Cerebellar nuclear complex (tissue), 1 donor: ENCODE data around the gene NLK.
"Not testable (repeated sequence)": the region's sequence is repeated elsewhere in the genome, so short reads cannot be mapped to it uniquely, and the experiment has no call there.

Experiments
- DNase-seq, 2 experiments: peaks; one replicate each; lab custom pipeline; 2025; lab: John Stamatoyannopoulos, UW

NLK gene

GRCh38 chr17:28155405-28155804, 112.9 kb downstream of the NLK start:
- not testable (repeated sequence) for DNase-seq

DNA sequence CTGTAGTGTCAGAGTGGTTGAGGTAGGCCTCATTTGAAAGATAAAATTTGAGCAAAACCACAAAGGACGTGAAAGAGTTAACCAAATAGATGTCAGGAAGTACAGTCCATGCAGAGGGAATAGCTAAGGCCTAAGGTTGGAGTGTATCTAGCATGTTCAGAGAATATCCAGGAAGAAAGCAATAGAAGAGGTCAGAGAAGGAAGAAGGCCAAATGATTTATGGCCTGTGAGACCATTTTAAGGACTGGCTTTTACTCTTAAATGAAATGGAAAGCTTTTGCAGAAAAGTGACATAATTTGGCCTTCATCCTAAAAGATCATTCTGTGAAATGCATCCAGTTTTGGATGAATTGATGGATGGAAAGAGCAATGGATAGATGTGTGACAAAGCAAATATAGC, 116.5 kb downstream of the NLK start:
- DNase-seq, result no peak

DNA sequence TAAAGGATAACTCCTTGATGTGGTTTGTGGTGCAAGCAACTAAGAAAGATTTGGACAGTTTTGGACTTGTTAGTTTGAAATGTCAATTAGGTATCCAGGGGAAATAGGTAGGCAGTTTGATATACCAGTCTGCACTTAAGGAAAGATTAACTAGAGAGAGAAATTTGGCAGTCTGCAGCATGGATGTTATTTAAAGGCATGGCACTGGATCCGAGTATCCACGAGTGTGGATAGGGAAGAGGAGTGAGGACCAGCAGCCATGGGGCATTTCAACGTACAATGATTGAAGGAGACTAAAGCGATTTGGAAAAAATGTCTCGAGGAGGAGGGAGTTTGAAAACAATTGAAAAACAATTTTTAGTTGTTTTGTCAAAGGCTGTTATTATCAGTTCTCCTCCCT, 117.4 kb downstream of the NLK start:
- no peak for DNase-seq

DNA sequence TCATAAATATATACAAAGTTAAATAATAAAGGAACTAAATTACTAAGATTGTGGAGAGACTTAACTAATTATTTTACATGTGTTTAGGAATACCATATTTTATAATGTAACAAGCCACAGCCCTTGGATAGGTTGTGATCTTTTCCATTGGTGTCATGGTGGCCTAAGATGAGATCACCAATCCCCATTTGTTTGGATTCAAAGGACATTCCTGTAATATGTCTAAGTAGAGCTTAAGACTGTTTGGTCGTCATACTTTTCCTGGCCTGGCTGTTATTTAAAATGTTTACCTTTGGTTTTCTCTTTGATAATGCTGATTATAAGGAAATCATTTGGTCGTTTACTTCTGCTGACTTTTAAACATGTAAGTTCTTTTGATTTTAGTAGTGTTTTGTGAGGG, 118.1 kb downstream of the NLK start:
- no peak for DNase-seq

- DNase-seq, result no peak
Measured at GRCh38 chr17:28161311-28161710, 118.8 kb downstream of the NLK start.

DNA sequence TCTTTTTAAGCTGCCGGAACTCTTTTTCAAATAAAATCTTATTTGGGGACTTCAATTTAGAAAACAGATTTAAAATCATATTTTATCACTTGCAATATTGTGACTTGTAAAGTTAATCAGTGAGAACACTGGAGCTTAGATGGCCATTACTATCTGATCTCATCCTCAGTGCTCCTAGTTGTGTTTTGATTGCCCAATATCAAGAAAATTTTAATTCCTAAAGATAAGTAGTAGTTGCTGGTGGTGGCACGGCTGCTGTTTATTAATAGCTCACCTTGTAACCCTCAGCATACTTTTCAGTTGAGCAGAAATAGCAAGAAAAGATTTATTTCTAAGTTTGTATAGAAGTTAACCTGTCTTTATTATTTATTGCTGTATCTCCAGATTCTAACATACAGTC, 124.0 kb downstream of the NLK start:
- no peak for DNase-seq

DNA sequence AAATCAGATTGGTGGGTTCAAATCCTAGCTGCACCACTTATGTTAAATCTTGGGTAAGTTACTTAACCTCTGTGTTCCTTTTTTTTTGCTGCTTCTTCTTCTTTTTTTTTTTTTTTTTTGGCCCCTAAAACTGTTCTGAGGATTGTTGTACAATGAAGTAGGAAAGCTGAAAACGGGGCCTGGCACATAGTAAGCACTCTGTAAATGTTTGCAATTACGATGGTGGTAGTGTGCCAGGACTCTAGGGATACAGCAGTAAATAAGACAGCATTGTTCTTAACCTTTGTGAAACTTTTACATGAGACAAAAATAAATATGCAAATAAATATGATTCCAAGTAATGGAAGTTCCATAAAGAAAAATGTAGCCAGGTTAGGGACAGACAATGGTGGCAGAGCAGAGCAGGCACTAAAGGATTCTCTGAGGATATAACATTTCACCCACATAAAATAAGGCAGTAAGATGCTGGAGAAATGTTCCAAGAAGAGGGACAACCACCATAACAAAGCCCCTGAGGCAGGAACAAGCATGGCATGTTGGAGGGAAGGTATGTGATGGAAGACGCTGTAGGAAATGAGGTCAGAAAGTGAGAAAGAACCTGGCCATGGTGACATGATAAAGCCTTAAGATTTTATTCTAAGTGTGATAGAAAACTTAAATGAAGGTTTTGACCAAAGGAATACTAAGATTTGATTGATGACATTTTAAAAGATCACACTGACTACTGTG, 127.3 kb downstream of the NLK start:
- no peak for DNase-seq

GRCh38 chr17:28170771-28171170, 128.3 kb downstream of the NLK start:
- no peak for DNase-seq

DNA sequence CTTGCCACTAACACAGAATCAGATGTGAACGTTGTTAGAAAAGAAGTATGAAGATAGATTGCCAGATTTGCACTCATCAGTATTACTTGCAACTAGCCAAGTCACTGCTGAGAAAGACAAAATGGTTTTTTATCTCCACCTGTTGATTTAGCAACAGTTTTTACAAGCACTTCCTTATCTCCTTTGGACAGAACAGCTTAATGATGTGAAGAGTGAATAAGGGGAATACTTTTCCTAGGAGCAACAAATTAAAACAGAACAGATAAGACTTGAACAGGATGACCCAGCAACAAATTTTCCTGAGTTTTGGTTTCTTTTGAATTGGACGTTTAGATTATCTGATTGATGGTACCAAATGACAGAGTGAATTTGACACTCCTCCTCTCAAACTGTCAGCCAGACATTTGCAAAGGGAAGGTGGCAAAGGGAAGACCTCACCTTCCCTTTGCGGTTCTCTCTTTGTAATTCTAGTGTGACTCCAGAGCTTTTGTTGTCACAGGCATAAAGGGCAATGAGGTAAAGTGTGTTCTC, 130.6 kb downstream of the NLK start:
- DNase-seq, result no peak

DNA sequence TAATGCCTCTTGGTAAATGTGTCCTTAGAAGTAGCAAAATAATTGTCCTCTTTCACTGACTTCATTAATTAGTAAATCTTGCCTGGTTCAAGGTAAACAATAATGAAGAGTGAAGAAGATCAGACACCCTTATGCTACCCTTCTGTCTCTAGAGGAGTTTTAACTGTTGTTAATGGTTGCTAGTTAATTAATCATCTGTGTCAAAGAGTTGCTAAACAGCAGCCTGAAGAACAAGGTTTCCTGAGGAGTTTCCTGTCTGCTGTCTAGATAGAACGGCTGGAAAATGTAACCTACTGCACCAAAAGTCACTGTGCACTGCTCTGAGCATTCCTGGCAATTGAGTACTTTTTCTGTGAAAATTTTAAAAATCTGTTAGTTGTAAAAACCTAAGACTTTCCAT, 131.3 kb downstream of the NLK start:
- no peak for DNase-seq

DNA sequence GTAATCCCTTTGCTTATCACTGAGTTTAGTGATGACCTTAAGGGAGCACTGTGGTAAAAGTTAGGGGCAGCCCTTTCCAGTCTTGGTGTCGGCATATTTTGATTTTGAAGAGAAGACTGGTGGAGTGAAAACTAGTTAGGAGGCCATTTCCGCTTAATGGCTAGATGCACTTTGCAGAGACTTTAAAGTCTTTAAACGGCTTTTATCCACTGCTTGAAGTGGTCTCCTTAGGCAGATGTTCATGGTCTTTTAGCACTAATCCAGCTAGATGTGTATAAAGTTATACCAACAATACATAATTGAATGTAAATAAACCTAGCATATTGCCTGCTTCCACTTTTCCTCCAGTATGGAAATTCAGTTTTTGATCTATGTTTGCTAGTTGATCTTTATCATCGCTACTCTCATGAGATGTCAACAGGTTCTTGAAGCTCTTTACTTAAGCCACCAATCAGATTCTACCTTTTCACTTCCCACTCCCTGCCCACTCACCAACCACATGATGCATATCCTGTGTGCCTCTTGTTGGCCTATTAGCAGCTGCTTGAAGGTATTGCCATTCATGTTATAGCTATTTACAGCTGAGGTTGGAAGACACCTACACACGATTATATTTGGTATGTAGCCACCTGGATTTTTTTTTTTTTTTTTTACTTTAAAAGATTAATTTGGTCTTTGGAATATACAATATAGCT, 132.0 kb downstream of the NLK start:
- no peak for DNase-seq

- no peak for DNase-seq
Measured at GRCh38 chr17:28177351-28177750, 134.9 kb downstream of the NLK start.

- DNase-seq, result no peak
Measured at GRCh38 chr17:28178800-28179199, 136.3 kb downstream of the NLK start.

- DNase-seq, result no peak
Measured at GRCh38 chr17:28180449-28180848, 138.0 kb downstream of the NLK start.

DNA sequence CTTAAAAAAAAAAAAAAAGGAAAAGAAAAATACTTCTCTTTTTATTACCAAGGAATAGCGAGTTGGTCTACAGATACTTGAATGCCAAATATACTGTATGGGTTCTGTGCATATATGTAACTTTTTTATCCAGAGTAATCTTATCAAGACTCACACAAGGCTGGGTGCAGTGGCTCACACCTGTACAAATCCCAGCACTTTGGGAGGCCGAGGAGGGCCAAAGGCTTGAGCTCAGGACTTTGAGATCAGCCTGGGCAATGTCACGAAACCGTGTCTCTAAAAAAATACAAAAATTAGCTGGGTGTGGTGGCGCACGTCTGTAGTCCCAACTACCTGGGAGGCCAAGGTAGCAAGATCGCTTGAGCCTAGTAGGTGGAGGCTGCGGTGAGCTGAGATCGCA, 139.1 kb downstream of the NLK start:
- DNase-seq, result no peak

DNA sequence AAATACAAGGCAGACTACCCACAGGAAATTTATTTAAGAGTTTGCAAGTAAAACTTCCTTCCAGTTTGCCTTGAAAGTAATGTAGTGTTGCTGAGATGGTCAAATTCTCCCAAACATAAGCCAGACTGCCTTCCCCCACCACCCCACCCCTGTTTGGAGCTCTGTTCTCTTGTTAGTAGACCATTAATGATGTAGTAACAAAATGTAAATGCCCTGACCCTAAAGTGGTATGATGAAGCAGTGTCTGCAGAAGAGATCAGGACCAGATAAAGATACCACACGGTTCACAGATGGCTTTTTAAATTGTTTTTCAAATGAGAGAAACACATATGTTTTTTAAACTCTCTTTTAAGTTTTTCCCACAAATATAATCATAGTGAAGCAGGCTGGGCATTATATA, 140.1 kb downstream of the NLK start:
- DNase-seq, result no peak

GRCh38 chr17:28185658-28186057, 143.2 kb downstream of the NLK start:
- DNase-seq, result no peak

- not testable (repeated sequence) for DNase-seq
Measured at GRCh38 chr17:28186472-28186871, 144.0 kb downstream of the NLK start.

- no peak for DNase-seq
Measured at GRCh38 chr17:28187931-28188330, 145.5 kb downstream of the NLK start.

DNA sequence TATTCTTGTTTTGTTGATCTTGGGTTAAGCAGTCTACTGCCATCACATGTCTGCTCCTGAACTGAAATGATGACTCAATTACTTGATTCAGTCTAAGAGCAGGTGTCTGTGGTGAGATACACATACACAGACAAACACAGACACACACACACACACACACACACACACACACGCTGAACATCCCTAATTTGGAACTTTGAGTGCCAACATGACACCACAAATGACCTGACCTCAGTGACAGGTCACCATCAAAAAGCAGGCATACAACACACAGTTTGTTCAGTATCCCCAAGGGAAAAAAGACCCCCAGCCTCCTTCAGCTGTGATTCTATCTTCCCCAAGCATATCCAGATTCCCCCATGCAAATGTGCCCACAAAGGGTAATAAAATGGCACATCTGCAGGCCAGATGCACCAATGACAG, 146.4 kb downstream of the NLK start:
- no peak for DNase-seq

DNA sequence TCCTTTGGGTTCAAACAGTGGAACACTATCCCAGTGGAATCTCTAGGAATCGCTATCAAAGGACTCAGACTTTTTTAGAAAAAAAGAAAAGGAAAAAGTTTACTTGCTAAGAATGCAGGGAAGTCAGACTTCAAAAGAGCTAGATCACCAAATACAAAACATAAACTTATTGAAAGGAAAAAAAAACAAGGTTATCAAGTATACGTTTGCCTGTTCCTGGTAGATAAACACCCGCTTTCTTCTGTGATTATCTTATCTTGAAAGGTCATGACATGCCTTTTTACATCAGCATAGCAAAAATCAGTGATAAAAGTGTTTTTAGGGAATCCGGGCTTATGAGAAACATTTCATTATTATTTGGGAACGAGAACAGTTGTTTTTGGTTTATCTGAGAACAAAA, 147.2 kb downstream of the NLK start:
- DNase-seq, result no peak

DNA sequence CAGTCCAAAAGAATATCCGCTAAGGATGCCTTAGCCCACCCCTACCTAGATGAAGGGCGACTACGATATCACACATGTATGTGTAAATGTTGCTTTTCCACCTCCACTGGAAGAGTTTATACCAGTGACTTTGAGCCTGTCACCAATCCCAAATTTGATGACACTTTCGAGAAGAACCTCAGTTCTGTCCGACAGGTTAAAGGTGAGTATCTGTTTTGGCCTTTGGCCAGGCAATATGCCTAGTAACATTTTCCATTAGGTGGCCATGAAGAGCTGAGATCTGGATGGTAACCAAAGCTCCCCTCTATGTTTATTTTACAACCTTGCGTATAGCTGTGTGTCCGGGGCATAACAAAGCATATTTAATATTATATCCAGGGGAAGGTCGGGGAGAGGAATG, 148.5 kb downstream of the NLK start:
- DNase-seq, result no peak

GRCh38 chr17:28193241-28193640, 150.8 kb downstream of the NLK start:
- DNase-seq, result no peak

- no peak for DNase-seq
Measured at GRCh38 chr17:28194382-28194781, 151.9 kb downstream of the NLK start.
